HG02938 (cell line): ENCODE measurements around the gene NCOR1.
A peak's percentile ranks its signal among the peaks of the same experiment; 100 is the strongest.
"Not testable (repeated sequence)": the region's sequence is repeated elsewhere in the genome, so short reads cannot be mapped to it uniquely, and the experiment has no call there.

Experiments used
- ATAC-seq: cut with Tn5 transposase; IDR thresholded peaks from one replicate; pipeline ENCODE4 v1.9.1; 2021; ENCODE audit warnings: mild to moderate bottlenecking, moderate library complexity; ENCODE audit not compliant: unreplicated experiment

NCOR1 gene

DNA sequence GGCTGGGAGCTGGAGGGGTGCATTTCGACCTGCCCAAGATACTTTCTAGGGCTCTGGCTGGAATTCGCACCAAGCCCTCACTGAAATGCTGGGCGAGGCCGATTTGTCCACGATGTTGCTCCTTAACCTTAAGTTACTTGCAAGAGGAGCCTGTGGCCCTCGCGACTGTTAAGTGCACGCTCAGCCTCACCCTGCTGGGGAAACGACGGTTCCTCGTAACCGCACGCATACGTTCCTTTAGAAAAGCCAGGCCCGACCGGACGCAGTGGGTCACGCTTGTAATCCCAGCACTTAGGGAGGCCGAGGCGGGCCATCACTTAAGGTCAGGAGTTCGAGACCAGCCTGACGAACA lies 607 bp upstream of the NCOR1 start:
- ATAC-seq = no peak

DNA sequence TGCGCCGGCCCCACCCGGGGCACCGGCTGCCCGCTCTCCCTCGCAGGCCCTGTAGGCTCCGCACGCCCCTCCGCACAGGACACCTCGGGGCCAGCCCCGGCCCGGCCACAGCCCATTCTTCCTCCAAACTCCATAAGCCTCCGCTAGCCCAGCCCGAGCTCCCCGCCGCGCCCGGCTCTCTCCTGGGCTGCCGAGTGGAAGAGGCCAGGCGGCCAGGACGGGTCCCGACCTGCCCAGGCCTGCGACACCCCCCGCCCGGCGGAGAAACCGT lies 397 bp downstream of the NCOR1 start:
- peak; percentile 44 for ATAC-seq

DNA sequence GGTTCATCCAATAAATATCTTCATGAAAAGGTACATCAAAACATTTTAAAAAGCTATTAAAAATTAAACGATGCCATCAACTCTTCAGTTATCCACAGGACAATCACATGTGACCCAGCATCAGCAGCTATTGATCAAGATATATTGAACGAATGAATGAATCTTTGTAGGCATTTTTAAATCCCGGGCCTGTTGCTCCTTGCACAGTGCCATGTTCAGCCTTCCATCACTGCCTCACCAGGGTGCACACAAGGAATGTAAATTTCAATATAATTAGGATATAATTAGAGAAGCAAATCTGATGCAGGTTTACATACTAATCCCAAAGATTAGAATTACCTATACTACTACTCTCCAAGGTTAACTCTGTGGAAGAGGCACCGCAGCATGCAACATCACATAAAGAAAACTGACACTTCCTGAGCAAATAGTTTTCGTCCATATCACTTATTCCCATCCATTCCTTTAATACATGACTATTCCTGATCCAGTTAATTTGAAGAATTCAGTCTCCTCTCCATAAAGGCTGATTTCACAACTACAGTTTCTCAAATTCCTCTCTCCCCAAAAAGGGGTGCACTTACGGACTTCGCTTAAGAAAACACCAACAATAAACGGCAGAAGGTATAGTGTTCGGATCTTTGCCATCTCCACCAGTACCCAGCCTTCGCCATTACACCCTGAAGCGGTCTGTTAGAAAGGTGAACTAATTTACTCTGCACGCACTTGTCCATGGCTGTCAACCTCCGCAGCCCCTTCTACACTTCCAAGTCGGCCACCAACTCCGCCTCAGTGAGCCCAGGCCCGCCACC lies 938 bp downstream of the NCOR1 start:
- no peak for ATAC-seq

DNA sequence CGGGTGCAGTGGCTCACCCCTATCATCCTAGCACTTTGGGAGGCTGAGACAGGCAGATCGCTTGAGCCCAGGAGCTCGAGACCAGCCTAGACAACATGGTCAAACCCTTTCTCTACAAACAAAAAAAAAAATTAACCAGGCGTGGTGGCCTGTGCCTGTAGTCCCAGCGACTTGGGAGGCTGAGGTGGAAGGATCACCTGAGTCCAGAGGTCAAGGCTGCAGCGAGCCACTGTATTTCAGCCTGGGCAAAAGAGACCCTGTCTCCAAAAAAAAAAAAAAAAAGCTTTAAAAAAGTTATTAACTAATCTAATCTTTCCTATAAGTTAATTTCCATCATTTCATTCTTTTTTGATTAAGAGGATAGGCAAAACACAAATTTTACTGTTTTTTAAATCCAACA lies 2.5 kb downstream of the NCOR1 start:
- no peak for ATAC-seq

DNA sequence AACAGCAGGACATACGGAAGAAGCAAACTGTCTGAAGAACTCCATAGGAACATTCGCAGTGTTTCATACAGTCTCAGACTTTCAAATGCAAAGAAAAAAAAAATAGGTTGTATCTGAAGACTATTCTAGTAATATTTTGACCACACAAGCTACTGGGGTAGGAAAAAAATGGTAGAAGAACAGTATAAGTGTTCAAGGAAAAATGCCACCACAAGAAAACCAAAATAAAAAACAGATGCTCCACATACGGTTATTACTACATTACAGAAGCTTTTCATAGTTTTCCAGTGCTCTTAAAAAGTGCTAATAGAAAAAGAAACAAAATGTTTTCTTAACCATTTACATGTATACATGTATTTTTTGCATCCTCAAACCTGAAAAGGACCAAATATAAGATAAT lies 3.7 kb downstream of the NCOR1 start:
- ATAC-seq = no peak

DNA sequence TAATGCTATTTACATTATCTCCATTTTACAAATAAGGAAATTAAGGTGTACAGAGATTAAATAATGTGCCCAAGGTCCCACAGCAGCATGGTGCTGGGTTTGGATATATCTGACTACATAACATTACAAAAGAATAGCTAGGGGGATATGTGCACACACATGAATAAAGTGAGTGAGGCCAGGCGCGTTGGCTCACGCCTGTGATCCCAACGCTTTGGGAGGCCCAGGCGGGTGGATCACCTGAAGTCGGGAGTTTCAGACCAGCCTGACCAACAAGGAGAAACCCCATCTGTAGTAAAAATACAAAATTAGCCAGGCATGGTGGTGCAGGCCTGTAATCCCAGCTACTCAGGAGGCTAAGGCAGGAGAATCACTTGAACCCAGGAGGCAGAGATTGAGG lies 10.6 kb downstream of the NCOR1 start:
- ATAC-seq = not testable (repeated sequence)

DNA sequence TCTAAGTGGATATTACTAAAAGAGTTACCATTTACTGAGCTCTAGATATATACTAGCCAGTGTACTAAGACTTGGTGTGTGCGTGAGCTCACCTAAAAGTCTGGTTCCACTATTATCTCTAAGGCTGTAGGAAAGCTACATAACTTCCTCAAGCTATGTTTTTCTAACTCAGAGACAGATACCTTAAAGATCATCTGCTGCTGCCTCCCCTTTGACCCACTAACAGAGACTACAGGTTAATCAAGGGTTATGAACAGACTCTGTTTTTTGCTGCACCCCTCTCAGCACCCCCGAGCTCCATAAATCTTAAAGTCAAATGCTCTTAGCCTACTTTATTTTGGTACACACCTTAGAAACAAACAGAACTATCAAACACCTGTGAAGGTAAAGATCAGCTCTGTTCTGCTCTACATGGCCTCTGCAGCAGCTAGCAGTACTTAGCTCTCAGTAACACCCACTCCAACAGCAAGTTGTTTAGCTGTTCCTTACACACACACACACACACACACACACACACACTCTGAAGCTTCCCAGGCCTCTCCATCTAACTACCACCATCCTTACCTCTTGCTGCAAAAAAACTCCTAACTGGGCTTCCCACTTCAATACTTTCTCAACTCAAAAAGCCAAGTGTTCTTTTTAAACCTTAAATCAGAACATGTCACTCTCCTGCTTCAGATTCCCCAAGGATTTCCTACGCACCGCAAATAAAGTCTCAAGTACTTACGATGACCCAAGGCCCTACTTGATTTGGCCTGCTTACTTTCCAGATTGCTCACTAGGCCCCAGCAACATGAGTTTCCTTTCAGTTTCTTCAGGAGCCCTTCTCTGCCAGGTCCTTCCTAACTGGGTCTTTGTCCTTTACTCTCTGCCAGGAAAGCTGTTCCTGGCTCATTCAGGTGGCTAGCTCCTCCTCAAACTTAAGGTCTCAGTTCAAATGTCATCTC lies 12.5 kb downstream of the NCOR1 start:
- ATAC-seq = not testable (repeated sequence)

DNA sequence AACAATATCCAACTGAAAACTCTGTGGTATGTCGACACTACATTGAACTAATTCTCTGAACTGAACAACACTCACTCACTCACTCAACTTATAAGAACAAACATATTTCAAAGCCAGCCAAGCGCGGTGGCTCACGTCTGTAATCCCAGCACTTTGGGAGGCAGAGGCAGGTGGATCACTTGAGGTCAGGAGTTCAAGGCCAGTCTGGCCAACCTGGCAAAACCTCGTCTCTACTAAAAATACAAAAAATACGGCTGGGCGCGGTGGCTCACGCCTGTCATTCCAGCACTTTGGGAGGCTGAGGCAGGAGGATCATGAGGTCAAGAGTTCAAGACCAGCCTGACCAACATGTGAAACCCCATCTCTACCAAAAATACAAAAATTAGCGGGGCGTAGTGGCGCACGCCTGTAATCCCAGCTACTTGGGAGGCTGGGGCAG lies 13.6 kb downstream of the NCOR1 start:
- not testable (repeated sequence) for ATAC-seq

DNA sequence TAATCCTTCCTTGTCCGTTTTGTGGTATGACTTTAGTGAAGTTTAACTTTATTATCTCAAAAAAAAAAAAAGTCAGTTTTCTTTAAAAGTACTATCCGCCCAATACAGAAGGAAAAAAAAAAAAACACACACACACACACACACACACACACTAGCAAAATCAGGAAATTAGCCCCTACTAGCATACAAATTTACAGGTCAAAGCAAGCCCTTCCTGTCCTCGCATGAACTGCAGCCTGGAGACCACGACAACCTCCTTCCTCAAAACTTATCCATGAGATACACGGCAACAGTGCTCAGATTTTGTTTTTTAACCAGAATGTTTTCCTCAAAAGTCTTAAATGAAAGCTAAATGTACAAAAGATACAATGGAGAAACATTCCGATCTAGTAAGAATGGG lies 16.2 kb downstream of the NCOR1 start:
- ATAC-seq = no peak

DNA sequence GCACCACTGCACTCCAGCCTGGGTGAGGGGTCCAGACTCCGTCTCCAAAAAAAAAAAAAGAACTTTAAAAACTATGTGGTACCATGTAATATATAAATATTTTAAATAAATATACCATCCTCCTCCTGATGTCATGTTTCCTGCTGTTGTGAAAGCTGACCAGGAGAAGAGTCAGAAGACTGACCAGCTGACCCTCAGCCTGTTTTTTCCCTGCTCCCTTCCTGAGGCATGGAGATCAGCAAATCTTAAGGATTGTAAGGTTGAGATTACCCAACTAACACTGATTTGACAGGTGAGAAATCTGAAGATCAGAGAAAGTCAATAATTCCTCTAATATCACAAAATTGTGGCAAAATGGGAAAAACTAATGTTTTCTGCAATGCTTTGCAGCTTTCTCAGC lies 18.1 kb downstream of the NCOR1 start:
- ATAC-seq = no peak

DNA sequence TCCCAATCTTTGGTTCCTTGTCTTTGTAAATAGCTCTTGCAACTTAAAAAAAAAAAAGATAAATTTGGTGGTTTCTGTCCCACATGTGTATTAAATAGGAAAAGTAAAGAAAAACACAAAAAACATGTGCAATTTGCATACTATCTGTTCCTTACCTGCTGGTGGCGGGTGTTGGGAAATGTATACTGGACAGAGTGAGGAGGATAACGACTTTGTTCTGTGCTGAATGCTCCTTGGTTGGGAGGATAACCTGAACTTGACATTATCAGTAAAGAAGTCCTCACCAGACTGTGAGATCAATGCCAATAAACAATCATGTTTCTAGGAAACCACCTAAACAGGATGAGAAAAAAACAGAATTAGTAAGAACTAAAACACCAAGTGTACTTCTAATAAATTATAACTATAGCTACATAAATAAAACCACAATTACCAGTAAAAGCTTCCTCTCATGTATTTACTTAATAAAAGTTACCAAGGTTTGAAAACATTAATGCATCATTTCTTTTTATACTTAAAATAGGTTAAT lies 21.0 kb downstream of the NCOR1 start:
- ATAC-seq = not testable (repeated sequence)

DNA sequence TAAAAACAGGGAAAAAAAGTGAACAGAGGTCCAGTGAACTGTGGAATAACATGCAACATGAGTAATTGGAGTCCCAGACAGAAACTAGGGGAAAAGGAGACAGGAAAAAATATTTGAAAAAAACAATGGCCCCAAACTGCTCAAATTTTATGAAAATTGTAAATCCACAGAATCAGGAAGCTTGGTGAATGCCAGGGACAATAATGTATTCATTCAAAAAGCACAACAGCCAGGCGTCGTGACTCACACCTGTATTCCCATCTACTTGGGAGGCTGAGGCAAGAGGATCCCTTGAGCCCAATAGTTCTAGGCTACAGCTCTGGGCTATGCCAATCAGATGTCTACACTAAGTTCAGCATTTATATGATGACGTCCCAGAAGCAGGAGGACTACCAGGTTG lies 23.7 kb downstream of the NCOR1 start:
- no peak for ATAC-seq

DNA sequence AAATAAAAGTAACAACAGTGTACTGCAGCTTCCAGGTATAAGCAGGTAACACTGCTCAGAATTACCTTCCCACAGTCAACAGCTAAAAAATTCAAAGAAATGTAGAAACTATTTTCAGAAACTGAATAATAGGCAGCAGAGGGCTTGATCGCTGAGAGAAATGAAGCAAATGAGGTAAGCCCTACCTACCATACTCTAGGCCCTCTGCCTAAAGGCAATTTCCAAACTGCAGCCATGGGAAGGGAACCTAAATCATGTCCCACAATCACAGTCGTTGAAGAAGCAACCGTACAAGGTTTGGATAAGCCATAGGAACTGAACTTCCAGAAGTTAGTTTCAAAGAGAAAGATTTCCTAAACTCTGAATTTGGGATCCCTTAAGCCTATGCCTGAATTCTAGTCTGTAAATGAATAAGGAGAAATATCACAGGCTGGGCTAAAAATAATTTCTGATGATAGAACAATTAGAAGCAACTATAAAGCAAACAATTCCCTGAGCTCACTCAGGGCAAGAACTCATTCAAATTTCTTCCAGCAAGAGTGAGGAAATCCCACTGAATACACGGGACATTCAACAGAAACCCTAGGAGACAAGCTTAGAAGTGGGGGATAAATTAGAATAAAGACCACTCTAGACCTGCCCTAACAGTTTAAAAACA lies 24.5 kb downstream of the NCOR1 start:
- ATAC-seq = no peak

DNA sequence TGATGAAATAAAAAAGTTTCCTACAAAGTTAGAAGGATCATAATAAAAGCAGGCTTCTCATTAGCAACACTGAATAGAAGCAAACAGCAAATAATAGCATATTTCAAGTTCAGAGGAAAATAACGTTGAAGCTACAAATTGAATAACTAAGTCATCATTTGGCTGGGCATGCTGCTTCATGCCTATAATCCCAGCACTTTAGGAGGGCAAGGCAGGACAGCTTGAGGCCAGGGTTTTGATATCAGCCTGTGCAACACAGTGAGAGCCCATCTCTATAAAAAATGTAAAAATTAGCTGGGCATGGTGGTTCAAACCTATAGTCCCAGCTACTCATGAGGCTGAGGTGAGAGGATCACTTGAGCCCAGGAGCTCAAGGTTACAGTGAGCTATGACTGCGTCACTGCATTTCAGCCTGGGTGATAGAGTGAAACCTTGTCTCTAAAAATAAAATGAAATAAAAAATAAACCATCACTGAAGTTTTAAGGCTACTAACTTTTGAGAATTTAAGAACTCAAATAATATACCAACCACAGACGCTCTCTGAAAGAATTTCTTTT lies 25.5 kb downstream of the NCOR1 start:
- ATAC-seq = no peak

DNA sequence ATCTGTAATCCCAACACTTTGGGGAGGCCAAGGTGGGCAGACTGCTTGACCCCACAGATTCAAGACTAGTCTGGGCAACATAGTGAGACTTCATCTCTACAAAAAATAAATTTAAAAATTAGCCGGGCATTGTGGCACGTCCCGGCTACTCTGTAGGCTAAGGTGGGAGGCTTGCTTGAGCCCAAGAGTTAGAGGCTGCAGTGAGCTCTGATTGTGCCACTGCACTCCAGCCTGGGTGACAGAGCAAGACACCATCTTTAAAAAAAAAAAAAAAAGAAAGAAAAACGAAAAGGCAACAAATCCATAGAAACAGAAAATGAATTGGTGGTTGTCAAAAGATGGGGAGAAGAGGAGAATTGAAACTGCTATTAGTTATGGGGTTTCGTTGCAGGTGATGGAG lies 27.7 kb downstream of the NCOR1 start:
- ATAC-seq = no peak

DNA sequence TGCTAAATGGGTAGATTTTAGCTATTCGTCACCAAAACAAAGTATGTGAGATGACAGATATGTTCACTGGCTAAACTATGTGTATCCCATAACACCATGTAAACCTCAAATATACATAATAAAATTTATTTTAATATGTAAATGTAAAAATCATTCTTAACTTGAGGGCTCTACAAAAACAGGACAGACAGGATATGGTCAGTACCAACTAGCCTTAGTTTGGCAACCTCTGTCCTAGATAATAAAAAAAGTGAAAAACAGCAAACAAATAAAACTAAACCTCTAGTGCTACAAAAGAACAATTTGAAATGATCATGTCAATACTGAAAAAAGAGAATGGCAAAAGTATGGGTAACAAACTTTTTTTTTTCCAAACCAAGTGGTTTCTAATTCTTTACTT lies 33.8 kb downstream of the NCOR1 start:
- ATAC-seq = no peak

DNA sequence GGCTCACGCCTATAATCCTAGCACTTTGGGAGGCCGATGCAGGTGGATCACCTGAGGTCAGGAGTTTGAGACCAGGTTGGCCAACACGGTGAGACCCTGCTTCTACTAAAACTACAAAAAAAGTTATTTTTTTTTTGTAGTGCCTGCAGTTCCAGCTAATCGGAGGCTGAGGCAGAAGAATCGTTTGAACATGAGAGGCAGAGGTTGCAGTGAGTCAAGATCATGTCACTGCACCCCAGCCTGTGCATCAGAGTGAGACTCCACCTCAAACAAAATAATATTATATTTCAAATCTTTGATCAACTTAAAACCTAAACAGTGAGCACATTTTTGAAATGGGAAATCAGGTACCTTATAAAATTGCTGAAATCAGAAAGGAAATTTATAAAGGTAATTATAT lies 36.5 kb downstream of the NCOR1 start:
- ATAC-seq = no peak

DNA sequence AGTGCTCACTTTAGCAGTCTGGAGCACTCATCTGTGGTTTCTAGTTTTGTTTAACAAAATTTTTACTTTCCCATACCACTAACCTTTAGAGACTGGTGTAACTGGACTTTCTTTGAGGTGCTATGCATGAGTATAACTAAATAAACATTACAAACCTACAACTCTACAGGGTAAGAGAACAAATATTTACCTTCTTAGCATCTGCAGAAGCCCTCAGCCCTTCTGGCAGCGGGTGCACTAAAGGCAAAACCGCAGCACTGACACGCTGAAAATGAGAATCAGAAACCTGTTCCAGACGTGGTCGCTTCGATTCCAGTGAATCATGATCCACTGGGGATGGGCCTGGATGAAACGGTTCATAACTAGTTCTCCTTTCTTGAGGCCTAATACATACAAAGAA lies 43.7 kb downstream of the NCOR1 start:
- ATAC-seq = no peak

DNA sequence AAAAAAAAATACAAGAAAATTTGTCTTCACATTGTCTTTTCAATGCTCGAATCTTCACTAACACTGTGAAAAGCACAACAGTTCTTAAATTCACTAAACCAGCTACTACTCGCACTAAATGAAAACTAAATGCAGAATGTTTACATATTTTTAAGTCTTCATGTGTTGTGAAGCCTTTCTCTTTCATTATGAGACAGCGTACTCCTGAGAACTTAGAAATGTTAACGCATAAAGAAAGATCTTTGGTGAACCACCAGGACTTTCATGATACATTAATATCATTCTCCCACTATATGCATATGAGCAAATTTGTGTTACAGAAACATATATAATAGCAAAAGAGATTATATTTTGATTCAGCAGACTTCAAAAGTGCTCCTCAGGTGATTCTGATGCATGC lies 48.6 kb downstream of the NCOR1 start:
- not testable (repeated sequence) for ATAC-seq

DNA sequence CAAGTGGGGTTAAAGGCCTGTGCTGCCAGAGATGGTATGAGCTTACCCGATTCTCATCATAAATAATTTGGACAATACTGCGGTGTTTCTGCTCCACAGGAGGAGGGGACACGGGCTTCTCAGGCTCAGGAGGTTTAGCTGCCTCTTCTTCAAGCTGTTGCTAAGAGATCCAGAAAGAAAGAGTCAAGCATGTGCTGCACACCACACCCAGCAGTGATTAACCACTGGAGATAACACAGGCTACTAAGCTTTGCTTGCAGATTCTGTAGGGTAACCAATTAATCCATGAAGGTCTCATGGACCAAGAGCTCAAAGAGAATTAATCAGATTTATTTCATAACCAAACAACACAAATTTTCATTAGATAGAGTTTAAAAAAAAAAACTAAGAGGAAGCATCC lies 56.6 kb downstream of the NCOR1 start:
- ATAC-seq = no peak

DNA sequence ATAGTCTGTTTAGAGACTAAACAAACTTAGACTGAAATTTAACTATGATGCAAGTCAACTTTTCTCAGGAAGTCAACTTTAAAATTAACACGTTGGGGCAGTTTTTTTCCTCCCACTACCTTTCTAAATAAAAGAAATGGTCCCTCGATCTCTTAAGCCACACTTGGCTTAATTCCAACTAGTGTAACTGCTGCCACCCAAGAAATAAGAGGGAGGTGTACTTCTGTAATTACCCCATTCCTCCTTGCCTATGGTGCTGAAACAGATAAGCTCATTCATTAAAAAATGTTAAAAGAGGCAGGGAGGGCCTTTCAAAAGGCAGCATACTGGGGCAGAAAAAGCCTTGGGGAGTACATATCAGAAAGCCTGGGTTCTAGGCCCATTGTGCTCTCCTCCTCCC lies 59.8 kb downstream of the NCOR1 start:
- no peak for ATAC-seq
